Mesendoderm (in vitro differentiated cells): ENCODE data around the gene CLEC19A.
A peak's percentile ranks its signal among the peaks of the same experiment; 100 is the strongest.

Experiments
- DNase-seq: peaks from one replicate; pipeline ENCODE4 v3.0.0; 2013
- H2AK5ac ChIP-seq: 2 replicates; pipeline ENCODE4 v1.6.1; 2013; ENCODE audit warnings: low read length, inconsistent platforms
- H2BK120ac ChIP-seq: 2 replicates; pipeline ENCODE4 v1.6.1; 2013; ENCODE audit warnings: low read depth, mild to moderate bottlenecking, low read length, moderate library complexity, mixed read lengths
- H2BK15ac ChIP-seq: replicated peaks from 2 replicates; pipeline ENCODE4 v1.6.1; 2013; ENCODE audit warnings: low read depth, mild to moderate bottlenecking, moderate library complexity
- H2BK5ac ChIP-seq: 2 replicates; pipeline ENCODE4 v1.6.1; 2013; ENCODE audit warnings: low read length, inconsistent platforms
- H3K18ac ChIP-seq: 2 replicates; pipeline ENCODE4 v1.6.1; 2013; ENCODE audit warnings: mild to moderate bottlenecking, low read length, mixed read lengths
- H3K23ac ChIP-seq: one replicate; pipeline ENCODE4 v1.6.1; 2013; ENCODE audit warnings: low read length
- H3K27ac ChIP-seq: 2 replicates; pipeline ENCODE4 v1.5.1; 2013; ENCODE audit warnings: low read depth, mild to moderate bottlenecking, inconsistent platforms, low read length, moderate library complexity
- H3K27me3 ChIP-seq: 2 replicates; pipeline ENCODE4 v1.6.1; 2013; ENCODE audit warnings: low read length, control low read depth, mild to moderate bottlenecking, inconsistent platforms; ENCODE audit not compliant: insufficient read depth, poor library complexity
- H3K36me3 ChIP-seq: 2 replicates; pipeline ENCODE4 v1.6.1; 2013; ENCODE audit warnings: low read length, inconsistent platforms; ENCODE audit not compliant: control insufficient read depth, insufficient read depth
- H3K4ac ChIP-seq: one replicate; pipeline ENCODE4 v1.6.1; 2013; ENCODE audit warnings: low read depth, mild to moderate bottlenecking, low read length, moderate library complexity
- H3K4me1 ChIP-seq: 2 replicates; pipeline ENCODE4 v1.6.1; 2013; ENCODE audit warnings: low read depth, low read length, inconsistent platforms; ENCODE audit not compliant: control insufficient read depth
- H3K4me2 ChIP-seq: 2 replicates; pipeline ENCODE4 v1.6.1; 2013; ENCODE audit warnings: low read length
- H3K4me3 ChIP-seq: 2 replicates; pipeline ENCODE4 v1.5.1; 2013; ENCODE audit warnings: mild to moderate bottlenecking, low read length
- H3K56ac ChIP-seq: one replicate; pipeline ENCODE4 v1.6.1; 2013; ENCODE audit warnings: low read length
- H3K79me1 ChIP-seq: 2 replicates; pipeline ENCODE4 v1.6.1; 2013; ENCODE audit warnings: low read length, inconsistent platforms
- H3K79me2 ChIP-seq: 2 replicates; pipeline ENCODE4 v1.6.1; 2013; ENCODE audit warnings: mild to moderate bottlenecking, low read length; ENCODE audit not compliant: control insufficient read depth, insufficient read depth
- H3K9ac ChIP-seq: 2 replicates; pipeline ENCODE4 v1.6.1; 2013; ENCODE audit warnings: low read length, inconsistent platforms
- H4K5ac ChIP-seq: one replicate; pipeline ENCODE4 v1.6.1; 2013; ENCODE audit warnings: low read length
- H4K8ac ChIP-seq: one replicate; pipeline ENCODE4 v1.6.1; 2013; ENCODE audit warnings: low read depth, mild to moderate bottlenecking, control low read depth, low read length, moderate library complexity
- WGBS: extraction: QIAGEN DNeasy Blood & Tissue Kit; methylation state at CpG from one replicate; pipeline ENCODE4 v1.1.7; 2013; ENCODE audit warnings: low lambda C conversion rate, missing lambda C conversion rate; ENCODE audit not compliant: insufficient coverage; ENCODE audit errors: extremely low coverage; 5-methylcytosine and 5-hydroxymethylcytosine counted together

Gene CLEC19A

DNA sequence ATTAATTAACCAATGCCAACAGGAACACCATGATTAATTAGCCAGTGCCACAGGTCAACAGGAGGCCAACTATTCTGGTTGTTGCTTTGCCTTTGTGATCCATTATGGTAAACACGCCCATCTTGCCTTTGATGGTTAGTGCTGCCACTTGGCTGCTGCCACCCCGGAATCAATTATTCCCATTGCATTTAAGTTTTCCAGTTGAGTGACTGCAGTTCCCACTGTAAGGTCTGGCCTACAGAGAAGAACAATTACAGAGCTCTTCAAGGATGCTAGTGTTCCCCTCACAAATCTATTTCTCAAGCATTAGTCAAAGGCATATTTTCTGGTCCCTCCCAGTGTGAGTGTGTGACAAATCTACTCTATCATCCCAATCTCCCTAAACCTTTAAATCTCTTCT, 7.1 kb upstream of the CLEC19A start:
- Histone ChIP-seq H4K5ac (no peak overlapping the region), H3K79me2 (no peaks in the 10 kb centered on the region), H2AK5ac (no peak overlapping the region), H3K4me2 (no peak overlapping the region), H3K4me1 (no peaks in the 10 kb centered on the region), H3K27me3 (no peaks in the 10 kb centered on the region), H3K9ac (no peak overlapping the region), H3K18ac (no peak overlapping the region), H2BK120ac (no peak overlapping the region), H3K56ac (no peak overlapping the region), H3K4ac (no peak overlapping the region), H3K36me3 (no peaks in the 10 kb centered on the region), H2BK15ac (no peak overlapping the region), H3K23ac (no peak overlapping the region), H3K4me3 (no peak overlapping the region), H4K8ac (no peak overlapping the region), H3K79me1 (no peaks in the 10 kb centered on the region), H3K27ac (no peak overlapping the region), H2BK5ac (no peak overlapping the region)
- WGBS, result no CpG with 5 or more reads among the region's 2 CpGs
- no peak for DNase-seq

DNA sequence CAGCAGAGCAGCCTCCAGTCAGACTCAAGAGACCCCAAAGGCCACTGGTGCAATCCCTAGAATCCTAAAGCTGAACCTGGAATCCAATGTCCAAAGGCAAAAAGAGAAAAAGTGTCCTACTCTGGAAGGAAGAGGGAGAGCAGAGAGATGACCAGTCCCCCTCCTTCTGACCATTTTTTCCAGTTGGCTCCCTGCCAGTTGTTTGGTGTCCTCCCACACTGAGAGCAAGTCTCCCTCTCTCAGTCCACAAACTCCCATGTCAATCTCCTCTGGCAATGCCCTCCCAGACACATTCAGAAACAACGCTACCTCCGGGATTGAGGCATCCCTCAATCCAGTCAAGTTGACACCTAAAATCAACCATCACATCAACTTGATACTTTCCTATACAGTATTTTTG, 4.3 kb upstream of the CLEC19A start:
- H3K4ac ChIP-seq, result no peak overlapping the region
- H3K18ac ChIP-seq, result no peak overlapping the region
- H3K23ac ChIP-seq, result no peak overlapping the region
- H3K4me2 ChIP-seq, result no peak overlapping the region
- no peaks in the 10 kb centered on the region for H3K4me1 ChIP-seq
- H3K27me3 ChIP-seq, result no peaks in the 10 kb centered on the region
- H2AK5ac ChIP-seq, result no peak overlapping the region
- no peak overlapping the region for H3K9ac ChIP-seq
- no peak overlapping the region for H4K8ac ChIP-seq
- no peaks in the 10 kb centered on the region for H3K79me2 ChIP-seq
- no peak overlapping the region for H3K56ac ChIP-seq
- WGBS, result no CpG with 5 or more reads among the region's 2 CpGs
- H3K27ac ChIP-seq, result no peak overlapping the region
- no peaks in the 10 kb centered on the region for H3K79me1 ChIP-seq
- no peaks in the 10 kb centered on the region for H3K36me3 ChIP-seq
- H2BK120ac ChIP-seq, result no peak overlapping the region
- no peak overlapping the region for H4K5ac ChIP-seq
- no peak for DNase-seq
- H2BK5ac ChIP-seq, result no peak overlapping the region
- no peak overlapping the region for H3K4me3 ChIP-seq
- H2BK15ac ChIP-seq, result no peak overlapping the region

- Histone ChIP-seq H3K23ac (no peak overlapping the region), H4K5ac (no peak overlapping the region), H3K4me2 (no peak overlapping the region), H3K4ac (no peak overlapping the region), H3K18ac (no peak overlapping the region), H2BK120ac (no peak overlapping the region), H3K27me3 (no peaks in the 10 kb centered on the region), H3K4me1 (no peaks in the 10 kb centered on the region), H3K4me3 (no peak overlapping the region), H4K8ac (no peak overlapping the region), H2AK5ac (no peak overlapping the region), H3K9ac (no peak overlapping the region), H2BK15ac (no peak overlapping the region), H3K36me3 (no peaks in the 10 kb centered on the region), H3K27ac (no peak overlapping the region), H3K56ac (no peak overlapping the region), H2BK5ac (no peak overlapping the region), H3K79me1 (no peaks in the 10 kb centered on the region), H3K79me2 (no peaks in the 10 kb centered on the region)
- WGBS, result no CpG with 5 or more reads among the region's 3 CpGs
- DNase-seq, result no peak
Measured at GRCh38 chr16:19282101-19282500, 3.4 kb upstream of the CLEC19A start.

DNA sequence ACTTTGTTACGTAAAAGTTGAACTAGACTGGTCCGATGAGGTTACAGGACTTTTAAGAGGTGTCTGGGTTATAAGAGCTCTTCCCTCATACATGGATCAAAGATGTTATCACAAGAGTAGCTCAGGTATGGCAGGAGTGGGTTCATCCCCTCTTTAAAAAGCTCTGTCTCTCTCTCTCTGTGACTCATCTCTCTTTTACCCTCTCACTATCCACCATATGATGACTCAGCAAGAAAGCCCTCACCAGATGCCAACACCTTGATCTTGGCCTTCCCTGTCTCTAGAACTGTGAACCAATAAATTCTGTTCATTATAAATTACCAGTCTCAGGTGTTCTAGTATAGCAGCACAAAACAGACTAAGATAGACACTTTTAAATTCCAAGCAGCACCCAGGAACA, 1.9 kb upstream of the CLEC19A start:
- no peak overlapping the region for H3K23ac ChIP-seq
- H2BK5ac ChIP-seq, result no peak overlapping the region
- H2AK5ac ChIP-seq, result no peak overlapping the region
- H3K4me3 ChIP-seq, result no peak overlapping the region
- no peak overlapping the region for H3K4me2 ChIP-seq
- no peak overlapping the region for H4K8ac ChIP-seq
- no peak overlapping the region for H3K4ac ChIP-seq
- H3K56ac ChIP-seq, result no peak overlapping the region
- H2BK120ac ChIP-seq, result no peak overlapping the region
- no peak overlapping the region for H2BK15ac ChIP-seq
- no peak overlapping the region for H3K18ac ChIP-seq
- no peak overlapping the region for H4K5ac ChIP-seq
- no peaks in the 10 kb centered on the region for H3K27me3 ChIP-seq
- H3K79me1 ChIP-seq, result no peaks in the 10 kb centered on the region
- peak; percentile 54 for DNase-seq
- no peaks in the 10 kb centered on the region for H3K36me3 ChIP-seq
- no peak overlapping the region for H3K27ac ChIP-seq
- no peaks in the 10 kb centered on the region for H3K79me2 ChIP-seq
- H3K9ac ChIP-seq, result no peak overlapping the region
- WGBS, result no CpG with 5 or more reads among the region's 2 CpGs
- H3K4me1 ChIP-seq, result peaks cover 5% of the 10 kb centered on the region

DNA sequence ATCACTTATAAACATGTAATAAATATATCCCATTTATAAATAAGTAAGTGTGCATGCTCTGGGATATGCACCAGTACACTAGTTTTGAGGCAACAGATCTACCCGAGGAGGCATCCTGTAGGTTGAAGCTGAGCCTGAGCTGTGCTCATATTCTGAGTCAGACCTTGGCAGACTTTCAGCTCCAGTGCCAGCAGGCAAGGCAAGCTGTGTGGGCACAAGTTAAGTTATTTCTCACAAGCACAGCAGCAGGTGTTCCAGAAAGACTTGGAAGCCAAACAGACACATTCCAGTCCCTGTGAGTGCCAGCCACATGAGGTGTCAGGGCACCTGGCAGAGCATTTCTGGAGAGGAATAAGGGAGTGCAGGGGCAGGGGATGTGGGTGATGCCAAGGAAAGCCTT, 1.3 kb upstream of the CLEC19A start:
- Histone ChIP-seq H3K18ac (no peak overlapping the region), H2BK15ac (no peak overlapping the region), H3K23ac (no peak overlapping the region), H3K79me1 (no peaks in the 10 kb centered on the region), H3K36me3 (no peaks in the 10 kb centered on the region), H3K79me2 (no peaks in the 10 kb centered on the region), H3K4me2 (no peak overlapping the region), H3K27ac (no peak overlapping the region), H2BK120ac (no peak overlapping the region), H4K5ac (no peak overlapping the region), H3K4ac (no peak overlapping the region), H2AK5ac (no peak overlapping the region), H3K9ac (no peak overlapping the region), H3K4me1 (peaks cover 5% of the 10 kb centered on the region), H3K27me3 (no peaks in the 10 kb centered on the region), H2BK5ac (no peak overlapping the region), H4K8ac (no peak overlapping the region), H3K56ac (no peak overlapping the region), H3K4me3 (no peak overlapping the region)
- WGBS, result no CpG with 5 or more reads among the region's 1 CpG
- no peak for DNase-seq

- Histone ChIP-seq H3K79me1 (no peaks in the 10 kb centered on the region), H3K56ac (no peak overlapping the region), H3K23ac (no peak overlapping the region), H3K4ac (peak overlapping the region; percentile 11), H3K27ac (no peak overlapping the region), H3K36me3 (no peaks in the 10 kb centered on the region), H3K18ac (no peak overlapping the region), H3K79me2 (no peaks in the 10 kb centered on the region), H4K5ac (no peak overlapping the region), H3K4me2 (no peak overlapping the region), H3K4me1 (peaks cover 9% of the 10 kb centered on the region), H2BK5ac (no peak overlapping the region), H3K9ac (no peak overlapping the region), H2BK15ac (no peak overlapping the region), H3K4me3 (no peak overlapping the region), H2AK5ac (no peak overlapping the region), H4K8ac (no peak overlapping the region), H3K27me3 (no peaks in the 10 kb centered on the region), H2BK120ac (no peak overlapping the region)
- WGBS, result no CpG with 5 or more reads among the region's 2 CpGs
- DNase-seq, result no peak
Measured at GRCh38 chr16:19286827-19287226, 1.3 kb downstream of the CLEC19A start.
